ENCODE measurements around the gene ENOSF1. TPM values are rescaled to one million over a fixed set of nuclear protein-coding genes. Genes with fewer than 3 reads are reported as not detected.
"Not testable (repeated sequence)": the region's sequence is repeated elsewhere in the genome, so short reads cannot be mapped to it uniquely, and the experiment has no call there.

Gene ENOSF1, protein sequence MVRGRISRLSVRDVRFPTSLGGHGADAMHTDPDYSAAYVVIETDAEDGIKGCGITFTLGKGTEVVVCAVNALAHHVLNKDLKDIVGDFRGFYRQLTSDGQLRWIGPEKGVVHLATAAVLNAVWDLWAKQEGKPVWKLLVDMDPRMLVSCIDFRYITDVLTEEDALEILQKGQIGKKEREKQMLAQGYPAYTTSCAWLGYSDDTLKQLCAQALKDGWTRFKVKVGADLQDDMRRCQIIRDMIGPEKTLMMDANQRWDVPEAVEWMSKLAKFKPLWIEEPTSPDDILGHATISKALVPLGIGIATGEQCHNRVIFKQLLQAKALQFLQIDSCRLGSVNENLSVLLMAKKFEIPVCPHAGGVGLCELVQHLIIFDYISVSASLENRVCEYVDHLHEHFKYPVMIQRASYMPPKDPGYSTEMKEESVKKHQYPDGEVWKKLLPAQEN
- total RNA-seq = 100 to 1,000 TPM in 1 of 4 donors, 10 to 100 TPM in 3; 31.8 to 159 (median 64.3) TPM

- peak within 1 kb of the TSS; percentile 90 for H3K27ac ChIP-seq
- H3K36me3 ChIP-seq = peaks cover 6% of the 10 kb centered on the region
- peak within 1 kb of the TSS; percentile 74 for H3K4me3 ChIP-seq
- peak; percentile 91 to 93 for DNase-seq (ENCODE audit: low spot score in 2 of 2)
- H3K27me3 ChIP-seq = no peaks in the 10 kb centered on the region
- H3K9me3 ChIP-seq = no peaks in the 10 kb centered on the region
- peaks cover 21% of the 10 kb centered on the region for H3K4me1 ChIP-seq
- TF ChIP-seq CTCF (IDR thresholded peaks at IDR 0.05) (peak; percentile 74 to 98), EP300 (IDR thresholded peaks at IDR 0.05) (no peak), POLR2A (IDR thresholded peaks at IDR 0.05) (peak in 1 of 2 donors; percentile 14), POLR2AphosphoS5 (IDR thresholded peaks at IDR 0.05) (no peak)
- WGBS = 7% methylated on average over 51 of the region's 91 CpGs
Observed at GRCh38 chr18:712401-713134, at the start of gene ENOSF1. TSS of gene ENOSF1 (minus strand) at chr18:712630. CDS start at chr18:712587, 43 bp downstream.

DNA sequence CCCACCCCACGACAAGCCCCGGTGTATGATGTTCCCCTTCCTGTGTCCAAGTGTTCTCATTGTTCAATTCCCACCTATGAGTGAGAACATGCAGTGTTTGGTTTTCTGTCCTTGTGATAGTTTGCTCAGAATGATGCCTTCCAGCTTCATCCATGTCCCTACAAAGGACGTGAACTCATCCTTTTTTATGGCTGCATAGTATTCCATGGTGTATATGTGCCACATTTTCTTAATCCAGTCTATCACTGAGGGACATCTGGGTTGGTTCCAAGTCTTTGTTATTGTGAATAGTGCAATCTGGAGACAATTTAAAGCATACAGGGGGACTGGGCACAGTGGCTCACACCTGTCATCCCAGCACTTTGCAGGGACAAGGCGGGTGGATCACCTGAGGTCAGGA is 47.4 kb upstream of the ENOSF1 start:
- H3K27ac ChIP-seq; H3K9me3 ChIP-seq; DNase-seq (ENCODE audit: low spot score in 2 of 2); H3K4me1 ChIP-seq; H3K27me3 ChIP-seq; H3K36me3 ChIP-seq; H3K4me3 ChIP-seq: not testable (repeated sequence)
- WGBS = 100% methylated on average over 4 of the region's 4 CpGs

GRCh38 chr18:755506-755905 is 43.1 kb upstream of the ENOSF1 start:
- Histone ChIP-seq H3K36me3 (peaks cover 5% of the 10 kb centered on the region), H3K4me1 (no peaks in the 10 kb centered on the region), H3K27ac (no peak overlapping the region), H3K9me3 (no peaks in the 10 kb centered on the region), H3K4me3 (no peak overlapping the region), H3K27me3 (no peaks in the 10 kb centered on the region)
- 72% methylated on average over 2 of the region's 2 CpGs for WGBS
- TF ChIP-seq CTCF (IDR thresholded peaks at IDR 0.05) (no peak), POLR2AphosphoS5 (IDR thresholded peaks at IDR 0.05) (no peak), EP300 (IDR thresholded peaks at IDR 0.05) (no peak), POLR2A (IDR thresholded peaks at IDR 0.05) (no peak)
- DNase-seq (ENCODE audit: low spot score in 2 of 2) = no peak

- H3K27me3 ChIP-seq = no peaks in the 10 kb centered on the region
- no peak overlapping the region for H3K4me3 ChIP-seq
- WGBS = 100% methylated on average over 1 of the region's 1 CpG
- no peak overlapping the region for H3K27ac ChIP-seq
- TF ChIP-seq CTCF (IDR thresholded peaks at IDR 0.05) = no peak
- no peak for TF ChIP-seq POLR2A (IDR thresholded peaks at IDR 0.05)
- no peak for TF ChIP-seq EP300 (IDR thresholded peaks at IDR 0.05)
- no peak for TF ChIP-seq POLR2AphosphoS5 (IDR thresholded peaks at IDR 0.05)
- H3K9me3 ChIP-seq = no peaks in the 10 kb centered on the region
- H3K36me3 ChIP-seq = peaks cover 5% of the 10 kb centered on the region
- H3K4me1 ChIP-seq = no peaks in the 10 kb centered on the region
- no peak for DNase-seq (ENCODE audit: low spot score in 2 of 2)
Observed at GRCh38 chr18:754656-755055, 42.2 kb upstream of the ENOSF1 start.

- no peaks in the 10 kb centered on the region for H3K9me3 ChIP-seq
- peaks cover 20% of the 10 kb centered on the region for H3K36me3 ChIP-seq
Observed at GRCh38 chr18:750456-750855, 38.0 kb upstream of the ENOSF1 start.

More at GRCh38 chr18:750456-750855, 38.0 kb upstream of the ENOSF1 start:
- 96% methylated on average over 1 of the region's 1 CpG for WGBS
- DNase-seq (ENCODE audit: low spot score in 2 of 2) = no peak
- no peak overlapping the region for H3K4me3 ChIP-seq
- no peak overlapping the region for H3K27ac ChIP-seq
- TF ChIP-seq EP300 (IDR thresholded peaks at IDR 0.05) (no peak), POLR2A (IDR thresholded peaks at IDR 0.05) (no peak), CTCF (IDR thresholded peaks at IDR 0.05) (no peak), POLR2AphosphoS5 (IDR thresholded peaks at IDR 0.05) (no peak)
- H3K4me1 ChIP-seq = no peaks in the 10 kb centered on the region
- H3K27me3 ChIP-seq = no peaks in the 10 kb centered on the region
